PC-3 (cell line): ENCODE results near the gene BMP7. TPM values are rescaled to one million over a fixed set of nuclear protein-coding genes. Genes with fewer than 3 reads are reported as not detected.

Experiments
- ATAC-seq: fragments of 200-7000 bp; cut with Tn5 transposase; 2 replicates; pipeline ENCODE4 v1.9.1; 2020; ENCODE audit warnings: mild to moderate bottlenecking, moderate library complexity
- BruUV-seq: library from RNA; stranded (reverse); fragments of 400-500 nt; replicated peaks from 2 replicates; lab custom pipeline; 2021; lab: Mats Ljungman, UMichigan
- CTCF ChIA-PET: fragments of 300-600 bp; sonication (Branson Sonifier 250); formaldehyde crosslinking; loops from one replicate; lab custom pipeline; 2022; ENCODE audit warnings: antibody characterized with exemption; lab: Charles Lee
- POLR2A ChIA-PET: fragments of 300-600 bp; sonication (Branson Sonifier 250); formaldehyde crosslinking; loops from one replicate; lab custom pipeline; 2022; ENCODE audit warnings: antibody characterized with exemption; ENCODE audit not compliant: unreplicated experiment; lab: Charles Lee
- DNase-seq: peaks from one replicate; pipeline ENCODE4 v3.0.0-alpha.2; 2015
- H2AFZ ChIP-seq: fragments of 300-600 bp; sonication (generic); 2 replicates; pipeline ENCODE4 v1.6.0; 2016; ENCODE audit warnings: antibody characterized with exemption, low read length
- H3F3A ChIP-seq: fragments of 300-600 bp; sonication (generic); one replicate; pipeline ENCODE4 v1.6.0; 2017; ENCODE audit warnings: antibody characterized with exemption, low read length, control low read depth, mild to moderate bottlenecking; ENCODE audit not compliant: unreplicated experiment
- H3K27ac ChIP-seq: fragments of 300-600 bp; sonication (generic); 2 replicates; pipeline ENCODE4 v1.5.1; 2016; ENCODE audit warnings: mild to moderate bottlenecking, low read length
- H3K27me3 ChIP-seq: fragments of 300-600 bp; sonication (generic); 2 replicates; pipeline ENCODE4 v1.6.1; 2016; ENCODE audit warnings: low read length, mixed read lengths
- H3K36me3 ChIP-seq: fragments of 300-600 bp; sonication (generic); 2 replicates; pipeline ENCODE4 v1.6.1; 2016; ENCODE audit warnings: low read depth, mixed run types, low read length, mixed read lengths
- H3K4me1 ChIP-seq: fragments of 300-600 bp; sonication (generic); 2 replicates; pipeline ENCODE4 v1.5.1; 2016; ENCODE audit warnings: low read length; ENCODE audit not compliant: insufficient read depth
- H3K4me2 ChIP-seq: fragments of 300-600 bp; sonication (generic); 2 replicates; pipeline ENCODE4 v1.6.0; 2016; ENCODE audit warnings: low read length
- H3K4me3 ChIP-seq: fragments of 300-600 bp; sonication (generic); 2 replicates; pipeline ENCODE4 v1.5.1; 2016; ENCODE audit warnings: mild to moderate bottlenecking, low read length, mixed read lengths
- H3K79me2 ChIP-seq: fragments of 300-600 bp; sonication (generic); 2 replicates; pipeline ENCODE4 v1.6.1; 2017; ENCODE audit warnings: low read length, mixed read lengths
- H3K9ac ChIP-seq: fragments of 300-600 bp; sonication (generic); 2 replicates; pipeline ENCODE4 v1.6.0; 2016; ENCODE audit warnings: mild to moderate bottlenecking, low read length
- H3K9me2 ChIP-seq: fragments of 300-600 bp; sonication (generic); replicated peaks from 2 replicates; pipeline ENCODE4 v1.6.1; 2016; ENCODE audit warnings: mixed run types, low read length, mixed read lengths
- H3K9me3 ChIP-seq: fragments of 300-600 bp; sonication (generic); 2 replicates; pipeline ENCODE4 v1.6.1; 2016; ENCODE audit warnings: low read length, mixed read lengths
- H4K20me1 ChIP-seq: fragments of 300-600 bp; sonication (generic); 2 replicates; pipeline ENCODE4 v1.6.1; 2016; ENCODE audit warnings: low read length, mixed read lengths
- EZH2 ChIP-seq: fragments of 300-600 bp; sonication (generic); IDR thresholded peaks from one replicate; pipeline ENCODE4 v1.6.1; 2017; ENCODE audit warnings: antibody characterized with exemption, mild to moderate bottlenecking, low read length; ENCODE audit not compliant: unreplicated experiment
- EZH2phosphoT487 ChIP-seq: fragments of 300-600 bp; sonication (generic); IDR thresholded peaks from 2 replicates; pipeline ENCODE4 v1.6.1; 2018; ENCODE audit warnings: mild to moderate bottlenecking, antibody characterized with exemption, low read length, borderline replicate concordance
- intact Hi-C: fragments of 100-400 bp; cut with micrococcal nuclease; formaldehyde crosslinking; loops from 2 replicates; pipeline ENCODE4 v1.9.0; 2023
- total RNA-seq: library from RNA; depleted of rRNA; stranded (reverse); fragments of >200 nt; gene quantifications from 2 replicates; pipeline ENCODE4 v1.2.3, GENCODE V29; 2014
- TF ChIP-seq, protein P1 (sequence below): fragments of 300-600 bp; sonication (generic); conservative IDR thresholded peaks from 2 replicates; pipeline ENCODE4 v1.5.1; 2017; ENCODE audit warnings: antibody characterized with exemption, low read depth, mild to moderate bottlenecking, low read length

BMP7 gene
- total RNA-seq, 1 experiment from 2014 or later, result not detected

DNA sequence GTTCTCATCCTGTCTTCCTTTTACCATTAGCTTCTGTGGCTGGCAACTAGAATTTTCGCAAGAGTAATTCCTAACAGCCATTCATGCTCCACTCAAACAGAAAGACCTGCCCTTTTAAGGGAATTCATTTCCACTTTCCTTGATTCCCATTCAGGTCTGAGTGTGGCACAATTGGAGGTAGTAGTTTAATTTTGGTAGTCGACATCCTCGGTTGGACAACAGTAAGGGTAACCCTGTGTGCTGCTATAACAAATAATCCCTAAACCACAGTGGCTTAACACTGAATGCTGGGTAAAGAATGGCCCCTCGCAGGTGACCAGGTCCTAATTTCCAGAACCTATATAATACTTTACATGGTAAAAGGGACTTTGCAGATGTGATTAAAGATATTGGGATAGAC is 142.9 kb downstream of the BMP7 start:
- Histone ChIP-seq H3K9me3 (no peaks in the 10 kb centered on the region), H3K4me1 (no peaks in the 10 kb centered on the region), H3K79me2 (no peaks in the 10 kb centered on the region), H3K27me3 (peaks cover 79% of the 10 kb centered on the region), H3K9ac (no peak overlapping the region), H3K4me2 (no peak overlapping the region), H3K36me3 (no peaks in the 10 kb centered on the region), H3K9me2 (no peaks in the 10 kb centered on the region), H3K27ac (no peak overlapping the region), H3F3A (no peaks in the 10 kb centered on the region), H4K20me1 (no peaks in the 10 kb centered on the region), H2AFZ (no peak overlapping the region), H3K4me3 (no peak overlapping the region)
- TF ChIP-seq, protein P1, sequence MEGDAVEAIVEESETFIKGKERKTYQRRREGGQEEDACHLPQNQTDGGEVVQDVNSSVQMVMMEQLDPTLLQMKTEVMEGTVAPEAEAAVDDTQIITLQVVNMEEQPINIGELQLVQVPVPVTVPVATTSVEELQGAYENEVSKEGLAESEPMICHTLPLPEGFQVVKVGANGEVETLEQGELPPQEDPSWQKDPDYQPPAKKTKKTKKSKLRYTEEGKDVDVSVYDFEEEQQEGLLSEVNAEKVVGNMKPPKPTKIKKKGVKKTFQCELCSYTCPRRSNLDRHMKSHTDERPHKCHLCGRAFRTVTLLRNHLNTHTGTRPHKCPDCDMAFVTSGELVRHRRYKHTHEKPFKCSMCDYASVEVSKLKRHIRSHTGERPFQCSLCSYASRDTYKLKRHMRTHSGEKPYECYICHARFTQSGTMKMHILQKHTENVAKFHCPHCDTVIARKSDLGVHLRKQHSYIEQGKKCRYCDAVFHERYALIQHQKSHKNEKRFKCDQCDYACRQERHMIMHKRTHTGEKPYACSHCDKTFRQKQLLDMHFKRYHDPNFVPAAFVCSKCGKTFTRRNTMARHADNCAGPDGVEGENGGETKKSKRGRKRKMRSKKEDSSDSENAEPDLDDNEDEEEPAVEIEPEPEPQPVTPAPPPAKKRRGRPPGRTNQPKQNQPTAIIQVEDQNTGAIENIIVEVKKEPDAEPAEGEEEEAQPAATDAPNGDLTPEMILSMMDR, result no peak
- TF ChIP-seq EZH2phosphoT487 (no peak), EZH2 (no peak)
- intact Hi-C loops, result no loop called here
- ChIA-PET CTCF (no interaction called here), POLR2A (no interaction called here)
- ATAC-seq, result no peak
- no peak for DNase-seq
- BruUV-seq, result no TSS peak

DNA sequence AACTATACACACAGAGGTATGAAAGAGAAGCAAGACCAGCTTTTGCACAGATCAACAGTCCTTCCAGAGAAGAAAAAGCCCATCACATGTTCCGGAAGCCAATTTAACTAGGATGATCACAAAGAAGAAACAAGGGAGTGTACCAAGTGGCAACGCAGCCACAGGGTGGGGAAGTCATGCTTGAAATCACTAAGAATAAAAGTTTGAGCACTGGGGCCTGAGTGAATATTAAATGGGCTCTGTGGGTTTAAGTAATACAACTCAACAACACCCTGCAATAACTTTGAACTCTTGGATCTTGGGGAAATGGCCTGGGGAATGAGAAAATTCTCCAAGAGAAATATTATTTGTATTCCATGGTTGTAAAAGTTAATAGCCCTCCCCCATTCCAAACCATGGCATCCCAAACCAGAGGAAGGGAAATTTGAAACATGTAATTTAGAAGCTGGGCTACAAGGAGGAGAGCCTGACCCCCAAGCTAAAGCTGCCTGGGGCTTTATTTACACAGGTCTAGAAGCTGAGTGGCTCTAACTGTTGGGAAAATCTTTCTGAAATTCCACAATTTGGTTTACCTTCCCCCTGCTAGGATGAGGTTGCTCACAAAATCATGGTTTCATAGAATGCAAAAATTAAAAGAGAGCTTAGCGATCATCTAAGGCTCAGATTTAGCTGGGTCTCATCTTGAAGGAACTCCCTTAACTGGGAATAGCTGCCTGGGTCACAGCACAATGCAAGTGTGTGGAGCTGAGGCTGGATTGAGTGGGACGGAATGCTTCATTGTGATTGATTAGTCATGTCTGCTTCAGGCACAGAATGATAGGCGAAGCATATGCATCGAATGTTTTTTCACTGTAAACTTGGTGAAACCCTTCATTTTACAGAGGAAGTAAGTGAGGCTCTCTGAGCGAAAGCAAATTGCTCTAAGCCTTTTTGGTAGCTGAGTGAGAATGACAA is 143.6 kb downstream of the BMP7 start:
- Histone ChIP-seq H3F3A (no peaks in the 10 kb centered on the region), H3K9me2 (no peaks in the 10 kb centered on the region), H4K20me1 (no peaks in the 10 kb centered on the region), H3K27me3 (peaks cover 72% of the 10 kb centered on the region), H3K79me2 (no peaks in the 10 kb centered on the region), H3K9me3 (no peaks in the 10 kb centered on the region), H3K9ac (no peak overlapping the region), H3K4me1 (no peaks in the 10 kb centered on the region), H3K4me3 (no peak overlapping the region), H3K36me3 (no peaks in the 10 kb centered on the region), H2AFZ (no peak overlapping the region), H3K4me2 (no peak overlapping the region), H3K27ac (no peak overlapping the region)
- ATAC-seq, result no peak
- ChIA-PET CTCF (no interaction called here), POLR2A (no interaction called here)
- intact Hi-C loops, result no loop called here
- TF ChIP-seq EZH2 (no peak), EZH2phosphoT487 (no peak)
- TF ChIP-seq, protein P1, result no peak
- no TSS peak for BruUV-seq
- DNase-seq, result no peak

DNA sequence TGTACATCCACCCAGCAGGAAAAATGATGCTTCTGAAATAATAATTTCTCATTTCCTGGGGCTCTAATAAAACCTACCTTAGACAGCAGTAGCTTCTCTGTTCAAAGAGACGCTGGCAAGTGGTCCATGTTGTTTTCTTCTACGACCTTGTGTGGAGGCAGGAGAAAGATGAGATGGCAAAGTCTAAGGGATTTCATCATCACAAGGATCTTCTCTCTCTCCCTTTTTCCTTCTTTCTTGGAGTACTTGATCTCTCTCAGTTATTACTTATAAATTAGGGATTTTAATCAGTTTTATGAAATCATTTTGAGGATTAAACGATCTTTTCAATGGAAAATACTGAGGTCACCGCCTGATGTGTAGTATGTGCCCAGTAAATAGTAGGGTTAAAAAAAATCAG is 147.5 kb downstream of the BMP7 start:
- CTCF ChIA-PET, result no interaction called here
- ATAC-seq, result no peak
- intact Hi-C loops, result no loop called here

More for the DNA sequence above, 147.5 kb downstream of the BMP7 start:
- no peaks in the 10 kb centered on the region for H4K20me1 ChIP-seq
- H3K27ac ChIP-seq, result no peak overlapping the region
- H3K4me3 ChIP-seq, result no peak overlapping the region
- no peak for DNase-seq
- no TSS peak for BruUV-seq
- TF ChIP-seq EZH2phosphoT487 (no peak), EZH2 (no peak)
- TF ChIP-seq, protein P1, result no peak
- no peaks in the 10 kb centered on the region for H3K4me1 ChIP-seq
- H3K79me2 ChIP-seq, result no peaks in the 10 kb centered on the region
- POLR2A ChIA-PET, result no interaction called here
- H3K9me3 ChIP-seq, result no peaks in the 10 kb centered on the region
- H3K36me3 ChIP-seq, result no peaks in the 10 kb centered on the region
- H3K27me3 ChIP-seq, result peaks cover 34% of the 10 kb centered on the region
- no peaks in the 10 kb centered on the region for H3K9me2 ChIP-seq
- no peak overlapping the region for H3K4me2 ChIP-seq
- H3F3A ChIP-seq, result no peaks in the 10 kb centered on the region
- H2AFZ ChIP-seq, result no peak overlapping the region
- H3K9ac ChIP-seq, result no peak overlapping the region
